IMR-90 (cell line): ENCODE results near the gene PLCB4.

Source experiments
- CEBPB ChIP-seq: IDR thresholded peaks from 2 replicates; pipeline ENCODE4 v1.6.1; 2012; ENCODE audit warnings: low read depth, low read length, improper control_type of control experiment
- CHD1 ChIP-seq: IDR thresholded peaks from 2 replicates; pipeline ENCODE4 v1.6.1; 2012; ENCODE audit warnings: low read depth, low read length, improper control_type of control experiment
- FOS ChIP-seq: fragments of 150-350 bp; IDR thresholded peaks from 2 replicates; pipeline ENCODE4 v1.6.1; 2016; ENCODE audit warnings: low read depth, low read length
- POLR2A ChIP-seq: IDR thresholded peaks from 2 replicates; pipeline ENCODE4 v1.6.1; 2012; ENCODE audit warnings: mild to moderate bottlenecking, low read depth, low read length
- RFX5 ChIP-seq: IDR thresholded peaks from 2 replicates; pipeline ENCODE4 v1.8.0; 2012; ENCODE audit warnings: low read depth, mild to moderate bottlenecking, low read length, moderate library complexity
- SMC3 ChIP-seq: fragments of 150-350 bp; IDR thresholded peaks from 2 replicates; pipeline ENCODE4 v1.6.1; 2016; ENCODE audit warnings: low read depth, mild to moderate bottlenecking, antibody characterized with exemption, low read length, moderate library complexity
- TF ChIP-seq, protein P1 (sequence below): conservative IDR thresholded peaks from 2 replicates; pipeline ENCODE4 v1.5.1; 2012; ENCODE audit warnings: mild to moderate bottlenecking, low read depth, low read length, improper control_type of control experiment
- TF ChIP-seq, protein P2 (sequence below): fragments of 150-350 bp; IDR thresholded peaks from 2 replicates; pipeline ENCODE4 v1.6.1; 2016; ENCODE audit warnings: low read depth, mild to moderate bottlenecking, low read length, moderate library complexity, borderline replicate concordance
- TF ChIP-seq, protein P3 (sequence below): fragments of 150-350 bp; IDR thresholded peaks from 2 replicates; pipeline ENCODE4 v1.6.1; 2017; ENCODE audit warnings: mild to moderate bottlenecking, antibody characterized with exemption, low read length, low read depth

DNA sequence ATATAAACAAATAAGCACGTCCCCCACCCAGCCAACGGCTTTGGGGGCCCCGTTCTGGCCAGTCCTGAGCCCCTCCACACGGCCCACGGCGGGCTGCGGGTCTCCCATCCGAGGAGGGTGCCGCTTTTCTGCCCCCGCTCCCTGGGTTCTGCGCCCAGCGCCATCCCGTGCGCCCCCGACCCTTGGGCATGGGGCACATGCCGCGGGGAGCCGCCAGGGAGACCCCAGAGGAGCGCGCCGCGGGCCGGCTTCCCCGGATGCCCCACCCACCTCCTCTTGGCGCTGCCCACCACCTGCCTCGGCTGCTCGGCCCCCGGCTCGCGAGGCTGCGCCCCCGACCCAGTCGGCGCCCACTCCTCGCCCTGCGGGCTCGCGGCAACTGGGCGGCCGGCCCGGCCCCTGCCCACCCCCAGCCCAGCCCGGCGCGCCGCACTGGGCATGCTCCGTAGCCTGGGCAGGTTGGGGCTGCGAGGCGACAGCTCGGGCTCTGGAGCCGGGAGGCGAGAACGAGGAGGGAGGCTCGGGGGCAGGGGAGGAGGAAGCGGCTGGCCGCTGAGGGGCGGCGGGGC is 570 bp upstream of the PLCB4 start:
- no peak for TF ChIP-seq SMC3
- TF ChIP-seq CEBPB: no peak
- TF ChIP-seq, protein P1, sequence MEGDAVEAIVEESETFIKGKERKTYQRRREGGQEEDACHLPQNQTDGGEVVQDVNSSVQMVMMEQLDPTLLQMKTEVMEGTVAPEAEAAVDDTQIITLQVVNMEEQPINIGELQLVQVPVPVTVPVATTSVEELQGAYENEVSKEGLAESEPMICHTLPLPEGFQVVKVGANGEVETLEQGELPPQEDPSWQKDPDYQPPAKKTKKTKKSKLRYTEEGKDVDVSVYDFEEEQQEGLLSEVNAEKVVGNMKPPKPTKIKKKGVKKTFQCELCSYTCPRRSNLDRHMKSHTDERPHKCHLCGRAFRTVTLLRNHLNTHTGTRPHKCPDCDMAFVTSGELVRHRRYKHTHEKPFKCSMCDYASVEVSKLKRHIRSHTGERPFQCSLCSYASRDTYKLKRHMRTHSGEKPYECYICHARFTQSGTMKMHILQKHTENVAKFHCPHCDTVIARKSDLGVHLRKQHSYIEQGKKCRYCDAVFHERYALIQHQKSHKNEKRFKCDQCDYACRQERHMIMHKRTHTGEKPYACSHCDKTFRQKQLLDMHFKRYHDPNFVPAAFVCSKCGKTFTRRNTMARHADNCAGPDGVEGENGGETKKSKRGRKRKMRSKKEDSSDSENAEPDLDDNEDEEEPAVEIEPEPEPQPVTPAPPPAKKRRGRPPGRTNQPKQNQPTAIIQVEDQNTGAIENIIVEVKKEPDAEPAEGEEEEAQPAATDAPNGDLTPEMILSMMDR: no peak
- TF ChIP-seq CHD1: no peak
- TF ChIP-seq RFX5: no peak
- no peak for TF ChIP-seq POLR2A
- no peak for TF ChIP-seq FOS
- TF ChIP-seq, protein P2, sequence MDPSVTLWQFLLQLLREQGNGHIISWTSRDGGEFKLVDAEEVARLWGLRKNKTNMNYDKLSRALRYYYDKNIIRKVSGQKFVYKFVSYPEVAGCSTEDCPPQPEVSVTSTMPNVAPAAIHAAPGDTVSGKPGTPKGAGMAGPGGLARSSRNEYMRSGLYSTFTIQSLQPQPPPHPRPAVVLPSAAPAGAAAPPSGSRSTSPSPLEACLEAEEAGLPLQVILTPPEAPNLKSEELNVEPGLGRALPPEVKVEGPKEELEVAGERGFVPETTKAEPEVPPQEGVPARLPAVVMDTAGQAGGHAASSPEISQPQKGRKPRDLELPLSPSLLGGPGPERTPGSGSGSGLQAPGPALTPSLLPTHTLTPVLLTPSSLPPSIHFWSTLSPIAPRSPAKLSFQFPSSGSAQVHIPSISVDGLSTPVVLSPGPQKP: no peak
- TF ChIP-seq, protein P3, sequence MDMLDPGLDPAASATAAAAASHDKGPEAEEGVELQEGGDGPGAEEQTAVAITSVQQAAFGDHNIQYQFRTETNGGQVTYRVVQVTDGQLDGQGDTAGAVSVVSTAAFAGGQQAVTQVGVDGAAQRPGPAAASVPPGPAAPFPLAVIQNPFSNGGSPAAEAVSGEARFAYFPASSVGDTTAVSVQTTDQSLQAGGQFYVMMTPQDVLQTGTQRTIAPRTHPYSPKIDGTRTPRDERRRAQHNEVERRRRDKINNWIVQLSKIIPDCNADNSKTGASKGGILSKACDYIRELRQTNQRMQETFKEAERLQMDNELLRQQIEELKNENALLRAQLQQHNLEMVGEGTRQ: no peak
